Neuron (in vitro differentiated cells): ENCODE measurements around the gene PCF11.

Source experiments
- H2AFZ ChIP-seq: one replicate; pipeline ENCODE4 v1.6.1; 2013; ENCODE audit warnings: low read depth, mild to moderate bottlenecking, inconsistent platforms, low read length, moderate library complexity
- H3K27me3 ChIP-seq: one replicate; pipeline ENCODE4 v1.6.1; 2013; ENCODE audit warnings: low read length; ENCODE audit not compliant: insufficient read depth
- H3K36me3 ChIP-seq: one replicate; pipeline ENCODE4 v1.6.1; 2013; ENCODE audit warnings: low read length; ENCODE audit not compliant: insufficient read depth
- H3K4me1 ChIP-seq: one replicate; pipeline ENCODE4 v1.6.1; 2013; ENCODE audit warnings: low read length; ENCODE audit not compliant: insufficient read depth
- H3K4me3 ChIP-seq: 2 replicates; pipeline ENCODE4 v1.5.1; 2013; ENCODE audit warnings: mild to moderate bottlenecking, low read length, moderate library complexity
- H3K9me3 ChIP-seq: one replicate; pipeline ENCODE4 v1.6.1; 2013; ENCODE audit warnings: low read length

Gene PCF11

DNA sequence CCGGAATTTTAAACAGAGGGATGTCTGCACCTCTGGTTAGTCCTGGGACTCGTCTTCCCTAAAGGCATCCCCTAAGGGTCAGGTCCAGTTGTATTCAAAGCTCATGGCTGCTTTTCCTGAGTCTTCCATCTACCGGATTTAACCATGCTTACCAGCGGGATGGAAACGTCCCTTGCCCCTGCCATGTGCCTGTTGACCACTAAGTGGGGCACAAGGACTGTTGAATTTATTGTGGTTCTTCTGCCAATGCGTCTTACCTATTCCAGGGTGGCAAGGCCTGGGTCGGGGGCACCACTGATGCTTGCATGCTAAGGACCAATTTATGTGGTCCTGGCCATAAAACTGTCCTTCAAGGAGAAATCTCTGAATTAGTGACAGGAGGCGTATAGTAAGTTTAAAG is 62.2 kb downstream of the PCF11 start:
- no peaks in the 10 kb centered on the region for H3K4me1 ChIP-seq
- peaks cover under 1% of the 10 kb centered on the region for H3K36me3 ChIP-seq
- no peak overlapping the region for H3K4me3 ChIP-seq
- H2AFZ ChIP-seq: no peak overlapping the region
- H3K27me3 ChIP-seq: no peaks in the 10 kb centered on the region
- H3K9me3 ChIP-seq: peaks cover 4% of the 10 kb centered on the region

DNA sequence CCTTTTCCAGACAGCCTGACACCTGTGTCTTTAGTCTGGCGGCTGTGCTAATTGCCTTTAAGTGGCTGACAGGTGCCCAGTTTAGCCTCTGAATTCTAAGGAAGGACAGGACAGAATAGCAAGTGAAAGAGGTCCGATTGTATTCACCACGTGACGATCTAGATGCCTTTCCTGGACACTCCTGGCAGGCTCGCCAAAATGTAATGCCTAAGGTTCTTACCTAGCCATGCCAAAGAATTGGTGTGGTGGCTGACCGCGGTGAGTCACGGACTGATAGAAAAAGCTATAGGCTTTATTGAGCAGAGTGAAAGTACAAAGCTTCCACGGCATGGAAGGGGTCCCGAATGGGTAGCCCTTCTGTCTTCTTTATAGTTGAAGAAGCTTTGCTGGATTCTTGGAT is 63.3 kb downstream of the PCF11 start:
- Histone ChIP-seq H3K9me3 (peaks cover 4% of the 10 kb centered on the region), H3K27me3 (no peaks in the 10 kb centered on the region), H3K4me3 (no peak overlapping the region), H3K36me3 (no peaks in the 10 kb centered on the region), H3K4me1 (no peaks in the 10 kb centered on the region), H2AFZ (no peak overlapping the region)

DNA sequence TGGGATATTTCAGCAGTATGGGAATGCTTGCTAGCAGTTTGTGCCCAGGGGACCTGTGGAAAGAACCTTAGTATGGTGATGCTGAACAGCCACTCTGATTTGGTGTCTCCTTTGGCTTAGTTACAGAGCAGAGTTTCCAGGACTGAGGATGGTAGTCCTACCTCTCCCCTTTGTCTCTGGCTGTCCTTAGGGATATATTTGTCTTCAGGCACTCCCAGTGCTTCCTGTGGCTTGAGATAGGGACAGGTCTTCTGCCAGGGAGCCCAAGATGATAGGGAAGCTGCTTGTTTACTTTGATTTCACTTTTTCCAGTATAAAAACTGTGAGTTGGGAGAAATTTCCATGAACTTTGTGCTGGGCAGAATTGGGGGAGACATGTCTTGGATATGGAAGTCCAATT is 64.8 kb downstream of the PCF11 start:
- H3K4me3 ChIP-seq: no peak overlapping the region
- peaks cover 4% of the 10 kb centered on the region for H3K9me3 ChIP-seq
- H3K27me3 ChIP-seq: no peaks in the 10 kb centered on the region
- no peaks in the 10 kb centered on the region for H3K4me1 ChIP-seq
- no peaks in the 10 kb centered on the region for H3K36me3 ChIP-seq
- no peak overlapping the region for H2AFZ ChIP-seq

DNA sequence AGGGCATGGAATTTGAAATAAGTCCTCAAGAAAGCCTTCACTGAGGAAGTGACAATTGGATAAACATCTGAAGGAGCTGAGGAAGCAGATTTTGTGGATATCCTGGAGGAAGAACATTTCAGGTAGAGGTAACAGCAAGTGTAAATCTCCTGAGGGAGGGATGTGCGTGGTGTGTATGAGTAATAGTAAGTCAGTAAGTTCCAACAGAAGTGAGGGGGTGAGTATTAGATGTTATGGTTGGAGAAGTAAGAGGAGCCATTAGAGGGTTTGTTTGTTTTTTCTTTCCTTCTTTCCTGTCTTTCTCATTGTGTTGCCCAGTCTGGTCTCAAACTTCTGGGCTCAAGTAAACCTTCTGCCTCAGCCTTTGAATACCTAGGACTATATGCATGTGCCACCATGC is 65.6 kb downstream of the PCF11 start:
- H3K4me1 ChIP-seq: no peaks in the 10 kb centered on the region
- H2AFZ ChIP-seq: no peak overlapping the region
- no peaks in the 10 kb centered on the region for H3K36me3 ChIP-seq
- H3K4me3 ChIP-seq: no peak overlapping the region
- no peaks in the 10 kb centered on the region for H3K27me3 ChIP-seq
- peaks cover under 1% of the 10 kb centered on the region for H3K9me3 ChIP-seq

DNA sequence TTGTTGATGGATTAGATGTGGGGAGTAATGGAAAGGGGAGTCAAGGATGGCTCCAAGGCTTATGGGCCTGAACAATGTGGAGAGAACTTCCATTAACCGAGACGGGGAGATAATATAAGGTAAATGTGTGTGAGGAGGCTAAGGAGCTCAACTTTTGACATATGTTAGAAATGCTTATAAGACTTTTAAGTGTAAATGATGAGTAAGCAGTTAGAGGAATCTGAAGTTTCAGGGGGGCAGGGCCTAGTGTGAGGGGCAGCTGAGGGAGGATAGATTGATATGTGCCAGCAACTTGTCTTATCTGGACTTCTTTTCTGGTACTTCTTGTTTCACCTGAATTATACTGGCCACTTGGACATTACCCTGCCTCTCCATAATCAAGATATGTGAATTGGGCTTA is 66.5 kb downstream of the PCF11 start:
- Histone ChIP-seq H2AFZ (no peak overlapping the region), H3K27me3 (no peaks in the 10 kb centered on the region), H3K36me3 (no peaks in the 10 kb centered on the region), H3K9me3 (no peaks in the 10 kb centered on the region), H3K4me1 (no peaks in the 10 kb centered on the region), H3K4me3 (no peak overlapping the region)

DNA sequence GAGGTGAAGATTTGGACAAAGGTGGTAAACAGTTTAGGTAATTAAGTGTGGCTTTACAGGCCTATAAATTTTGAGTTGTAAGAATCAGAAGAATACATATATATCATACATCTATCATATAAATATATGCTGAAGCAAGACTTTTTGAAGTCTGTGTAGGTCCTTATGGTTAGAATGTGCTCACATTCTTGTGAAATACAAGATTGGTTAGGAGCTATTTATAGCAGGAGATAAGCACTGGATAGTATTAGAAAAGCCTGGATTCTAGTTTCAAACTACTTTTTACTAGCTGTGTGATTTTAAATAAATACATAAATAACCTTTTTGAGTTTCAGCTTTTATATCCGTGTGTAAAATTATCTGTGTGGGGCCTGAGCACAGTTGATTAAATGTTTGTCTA is 78.9 kb downstream of the PCF11 start:
- no peaks in the 10 kb centered on the region for H3K36me3 ChIP-seq
- H3K9me3 ChIP-seq: no peaks in the 10 kb centered on the region
- no peak overlapping the region for H3K4me3 ChIP-seq

More for the DNA sequence above, 78.9 kb downstream of the PCF11 start:
- Histone ChIP-seq H2AFZ (no peak overlapping the region), H3K4me1 (no peaks in the 10 kb centered on the region), H3K27me3 (no peaks in the 10 kb centered on the region)
